OCI-LY1 (cell line): ENCODE results near the gene TSHZ3.

Experiments
- CTCF ChIP-seq: fragments of 200-600 bp; sonication (generic), shearing (Covaris generic); IDR thresholded peaks from 2 replicates; pipeline ENCODE4 v1.5.1; 2017; ENCODE audit warnings: mild to moderate bottlenecking, antibody characterized with exemption, low read length, moderate library complexity, mixed read lengths
- EZH2 ChIP-seq: fragments of 200-600 bp; sonication (generic), shearing (Covaris generic); IDR thresholded peaks from 2 replicates; pipeline ENCODE4 v1.8.0; 2017; ENCODE audit warnings: borderline replicate concordance, mixed run types, mild to moderate bottlenecking, antibody characterized with exemption, low read length, moderate library complexity, mixed read lengths

DNA sequence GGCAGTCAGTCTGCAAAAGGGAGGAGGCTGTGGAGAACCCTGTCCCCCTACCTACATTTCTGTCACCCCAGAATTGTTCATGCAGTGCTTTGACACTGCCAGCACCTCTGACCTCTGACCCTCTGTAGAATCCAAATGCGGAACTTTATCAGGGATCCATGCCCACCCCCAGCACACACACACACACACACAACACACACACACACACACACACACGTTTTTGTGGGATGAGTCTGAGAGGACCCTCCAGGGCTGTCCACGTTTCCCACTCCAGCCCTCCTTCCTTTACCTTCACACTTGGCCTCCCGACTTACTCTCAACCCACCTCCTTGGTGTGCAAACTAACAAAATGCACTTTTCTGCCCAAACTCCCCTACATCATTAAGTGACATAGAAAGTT, 42.3 kb upstream of the TSHZ3 start:
- TF ChIP-seq EZH2 = no peak
- TF ChIP-seq CTCF = no peak
